ENCODE measurements around the gene RGS9BP. TPM values are rescaled to one million over a fixed set of nuclear protein-coding genes. Genes with fewer than 3 reads are reported as not detected.
A peak's percentile ranks its signal among the peaks of the same experiment; 100 is the strongest.

The RGS9BP gene
- total RNA-seq, 1 donor from 2014 or later = not detected

GRCh38 chr19:32671883-32672593 is 3.6 kb upstream of the RGS9BP start:
- no peak for DNase-seq (ENCODE audit: low spot score in 2 of 2)
- no peak for TF ChIP-seq CTCF (IDR thresholded peaks at IDR 0.05)
- intact Hi-C loops (cut with DNase I) = loop anchor here (5.0 to 10.0 kb wide), 2 partner anchors 75 to 853 kb away; partner anchors contain the start of gene PEPD
- no peak overlapping the region for H3K4me3 ChIP-seq
- H3K4me1 ChIP-seq = peaks cover 10 to 18% of the 10 kb centered on the region in 2 donors
- peaks cover 10% of the 10 kb centered on the region for H3K27me3 ChIP-seq
- peaks cover 3 to 9% of the 10 kb centered on the region in 2 donors for H3K36me3 ChIP-seq
- H3K9me3 ChIP-seq = no peaks in the 10 kb centered on the region
- H3K27ac ChIP-seq = no peak overlapping the region

- intact Hi-C loops (cut with DNase I) = loop anchor here (5.0 to 10.0 kb wide), 2 partner anchors 76 to 852 kb away; partner anchors contain the start of gene PEPD
- no peak for DNase-seq (ENCODE audit: low spot score in 2 of 2)
- Histone ChIP-seq H3K4me3 (no peak overlapping the region), H3K27ac (no peak overlapping the region), H3K36me3 (peaks cover 0 to 6% of the 10 kb centered on the region in 2 donors), H3K4me1 (peaks cover 10 to 18% of the 10 kb centered on the region in 2 donors), H3K9me3 (no peaks in the 10 kb centered on the region), H3K27me3 (peaks cover 10% of the 10 kb centered on the region)
- TF ChIP-seq CTCF (IDR thresholded peaks at IDR 0.05) = no peak
Observed at GRCh38 chr19:32672841-32673240, 2.8 kb upstream of the RGS9BP start.

- Histone ChIP-seq H3K36me3 (peaks cover 0 to 6% of the 10 kb centered on the region in 2 donors), H3K9me3 (no peaks in the 10 kb centered on the region), H3K27me3 (peaks cover 10% of the 10 kb centered on the region), H3K27ac (no peak overlapping the region), H3K4me3 (peak overlapping the region; percentile 93 to 98), H3K4me1 (peaks cover 10 to 18% of the 10 kb centered on the region in 2 donors)
- TF ChIP-seq CTCF (IDR thresholded peaks at IDR 0.05) = no peak
- DNase-seq (ENCODE audit: low spot score in 2 of 2) = no peak
- intact Hi-C loops (cut with DNase I) = loop anchor here (5.0 to 10.0 kb wide), 2 partner anchors 76 to 851 kb away; partner anchors contain the start of gene PEPD
Observed at GRCh38 chr19:32673573-32673972, 2.1 kb upstream of the RGS9BP start.

GRCh38 chr19:32674153-32674930 is 1.3 kb upstream of the RGS9BP start:
- intact Hi-C loops (cut with DNase I) = loop anchor here (5.0 to 10.0 kb wide), 2 partner anchors 77 to 850 kb away; partner anchors contain the start of gene PEPD
- H3K36me3 ChIP-seq = peaks cover 0 to 2% of the 10 kb centered on the region in 2 donors

More at GRCh38 chr19:32674153-32674930, 1.3 kb upstream of the RGS9BP start:
- H3K4me3 ChIP-seq = peak overlapping the region; percentile 93 to 98
- H3K9me3 ChIP-seq = no peaks in the 10 kb centered on the region
- H3K27me3 ChIP-seq = peaks cover 10% of the 10 kb centered on the region
- no peak for TF ChIP-seq CTCF (IDR thresholded peaks at IDR 0.05)
- no peak for DNase-seq (ENCODE audit: low spot score in 2 of 2)
- peak overlapping the region; percentile 61 to 72 for H3K27ac ChIP-seq
- H3K4me1 ChIP-seq = peaks cover 10 to 18% of the 10 kb centered on the region in 2 donors
